IMR-90 (cell line): ENCODE results near the gene RNF149. TPM values are rescaled to one million over a fixed set of nuclear protein-coding genes. Genes with fewer than 3 reads are reported as not detected.

Source experiments
- ATAC-seq: fragments of 200-7000 bp; cut with Tn5 transposase; 2 replicates; pipeline ENCODE4 v1.9.1; 2020; ENCODE audit warnings: low read depth, mild to moderate bottlenecking, moderate library complexity
- BruUV-seq: library from RNA; stranded (reverse); fragments of 400-500 nt; replicated peaks from 2 replicates; lab custom pipeline; 2021; lab: Mats Ljungman, UMichigan
- CTCF ChIA-PET: fragments of 300-600 bp; formaldehyde crosslinking; extraction: SDS; loops from one replicate; lab custom pipeline; 2021; ENCODE audit warnings: antibody characterized with exemption; lab: Yijun Ruan, JAX
- POLR2A ChIA-PET: fragments of 300-600 bp; sonication (Branson Sonifier 250); formaldehyde crosslinking; loops from one replicate; lab custom pipeline; 2022; ENCODE audit warnings: antibody characterized with exemption; ENCODE audit not compliant: unreplicated experiment; lab: Charles Lee
- DNase-seq: peaks from one replicate; pipeline ENCODE4 v3.0.0; 2013
- H2AFZ ChIP-seq: replicated peaks from 2 replicates; pipeline ENCODE3; 2013; ENCODE audit warnings: low read length, mild to moderate bottlenecking; ENCODE audit not compliant: poor library complexity
- H2AK5ac ChIP-seq: 2 replicates; pipeline ENCODE4 v1.6.1; 2013; ENCODE audit warnings: low read depth, low read length, inconsistent platforms
- H2AK9ac ChIP-seq: replicated peaks from 2 replicates; pipeline ENCODE3; 2013; ENCODE audit warnings: mild to moderate bottlenecking, low read depth, low read length, moderate library complexity; ENCODE audit not compliant: poor library complexity
- H2BK120ac ChIP-seq: 2 replicates; pipeline ENCODE4 v1.6.1; 2013; ENCODE audit warnings: low read depth, low read length, inconsistent platforms
- H2BK15ac ChIP-seq: 3 replicates; pipeline ENCODE4 v1.6.1; 2013; ENCODE audit warnings: low read depth, low read length, inconsistent platforms
- H2BK20ac ChIP-seq: 2 replicates; pipeline ENCODE4 v1.6.1; 2013; ENCODE audit warnings: low read depth, mild to moderate bottlenecking, inconsistent platforms, low read length, moderate library complexity
- H2BK5ac ChIP-seq: 2 replicates; pipeline ENCODE4 v1.6.1; 2013; ENCODE audit warnings: mild to moderate bottlenecking, low read depth, low read length, inconsistent platforms; ENCODE audit not compliant: poor library complexity, severe bottlenecking
- H3K14ac ChIP-seq: replicated peaks from 2 replicates; pipeline ENCODE4 v1.6.1; 2013; ENCODE audit warnings: low read depth, low read length, inconsistent platforms
- H3K18ac ChIP-seq: 2 replicates; pipeline ENCODE4 v1.6.1; 2013; ENCODE audit warnings: low read depth, low read length, control low read depth
- H3K23ac ChIP-seq: 2 replicates; pipeline ENCODE4 v1.6.1; 2013; ENCODE audit warnings: low read depth, low read length, inconsistent platforms
- H3K27ac ChIP-seq: 2 replicates; pipeline ENCODE4 v1.5.1; 2013; ENCODE audit warnings: mild to moderate bottlenecking, control low read depth, low read length; ENCODE audit not compliant: insufficient read depth
- H3K27me3 ChIP-seq: 2 replicates; pipeline ENCODE4 v1.6.1; 2013; ENCODE audit warnings: low read length; ENCODE audit not compliant: control insufficient read depth, insufficient read depth
- H3K36me3 ChIP-seq: 2 replicates; pipeline ENCODE4 v1.6.1; 2013; ENCODE audit warnings: low read length, mixed read lengths; ENCODE audit not compliant: control insufficient read depth, insufficient read depth
- H3K4ac ChIP-seq: 2 replicates; pipeline ENCODE4 v1.6.1; 2013; ENCODE audit warnings: low read depth, low read length, inconsistent platforms
- H3K4me1 ChIP-seq: 2 replicates; pipeline ENCODE4 v1.6.1; 2013; ENCODE audit warnings: low read length, mixed read lengths; ENCODE audit not compliant: control insufficient read depth, insufficient read depth
- H3K4me2 ChIP-seq: 2 replicates; pipeline ENCODE4 v1.6.1; 2013; ENCODE audit warnings: low read depth, mild to moderate bottlenecking, control low read depth, low read length, moderate library complexity
- H3K4me3 ChIP-seq: 2 replicates; pipeline ENCODE4 v1.5.1; 2013; ENCODE audit warnings: low read depth, mild to moderate bottlenecking, control low read depth, low read length, moderate library complexity; ENCODE audit not compliant: insufficient read depth
- H3K56ac ChIP-seq: 2 replicates; pipeline ENCODE4 v1.6.1; 2013; ENCODE audit warnings: low read length, inconsistent platforms; ENCODE audit not compliant: insufficient read depth; ENCODE audit errors: extremely low read depth
- H3K79me1 ChIP-seq, 2 experiments: 2 replicates each; pipeline ENCODE4 v1.6.1; 2013; ENCODE audit warnings: low read length in 2 of 2, inconsistent platforms in 1 of 2, low read depth in 1 of 2
- H3K9ac ChIP-seq: 2 replicates; pipeline ENCODE4 v1.6.1; 2013; ENCODE audit warnings: low read depth, low read length, control low read depth
- H3K9me1 ChIP-seq: 2 replicates; pipeline ENCODE4 v1.6.1; 2013; ENCODE audit warnings: low read length, inconsistent platforms; ENCODE audit not compliant: insufficient read depth
- H3K9me3 ChIP-seq: 2 replicates; pipeline ENCODE4 v1.6.1; 2013; ENCODE audit warnings: low read length; ENCODE audit not compliant: control insufficient read depth, insufficient read depth
- H4K20me1 ChIP-seq: 2 replicates; pipeline ENCODE4 v1.6.1; 2013; ENCODE audit warnings: low read length, inconsistent platforms; ENCODE audit not compliant: insufficient read depth
- H4K5ac ChIP-seq: 2 replicates; pipeline ENCODE4 v1.6.1; 2013; ENCODE audit warnings: mild to moderate bottlenecking, low read depth, low read length, control low read depth
- H4K8ac ChIP-seq, 2 experiments: 2 replicates each; pipeline ENCODE4 v1.6.1; 2013; ENCODE audit warnings: low read depth in 2 of 2, low read length in 2 of 2, control low read depth in 1 of 2, inconsistent platforms in 1 of 2
- H4K91ac ChIP-seq: 2 replicates; pipeline ENCODE4 v1.6.1; 2013; ENCODE audit warnings: low read depth, low read length, inconsistent platforms; ENCODE audit not compliant: insufficient read depth
- BHLHE40 ChIP-seq: fragments of 150-350 bp; IDR thresholded peaks from 2 replicates; pipeline ENCODE4 v1.6.1; 2016; ENCODE audit warnings: mild to moderate bottlenecking, low read depth, low read length
- CEBPB ChIP-seq: IDR thresholded peaks from 2 replicates; pipeline ENCODE4 v1.6.1; 2012; ENCODE audit warnings: low read depth, low read length, improper control_type of control experiment
- CHD1 ChIP-seq: IDR thresholded peaks from 2 replicates; pipeline ENCODE4 v1.6.1; 2012; ENCODE audit warnings: low read depth, low read length, improper control_type of control experiment
- CTCF ChIP-seq: conservative IDR thresholded peaks from 2 replicates; pipeline ENCODE4 v1.5.1; 2012; ENCODE audit warnings: mild to moderate bottlenecking, low read depth, low read length, improper control_type of control experiment
- FOS ChIP-seq: fragments of 150-350 bp; IDR thresholded peaks from 2 replicates; pipeline ENCODE4 v1.6.1; 2016; ENCODE audit warnings: low read depth, low read length
- MAFK ChIP-seq: IDR thresholded peaks from 2 replicates; pipeline ENCODE4 v1.6.1; 2012; ENCODE audit warnings: low read depth, low read length, improper control_type of control experiment
- MAZ ChIP-seq: IDR thresholded peaks from 2 replicates; pipeline ENCODE4 v1.6.1; 2012; ENCODE audit warnings: low read depth, mild to moderate bottlenecking, low read length, improper control_type of control experiment, moderate library complexity, borderline replicate concordance
- MXI1 ChIP-seq: IDR thresholded peaks from 2 replicates; pipeline ENCODE4 v1.6.1; 2012; ENCODE audit warnings: low read depth, mild to moderate bottlenecking, low read length, moderate library complexity, borderline replicate concordance
- NFE2L2 ChIP-seq: fragments of 150-350 bp; IDR thresholded peaks from 2 replicates; pipeline ENCODE4 v1.6.1; 2016; ENCODE audit warnings: low read depth, mild to moderate bottlenecking, low read length
- POLR2A ChIP-seq: IDR thresholded peaks from 2 replicates; pipeline ENCODE4 v1.6.1; 2012; ENCODE audit warnings: mild to moderate bottlenecking, low read depth, low read length
- RAD21 ChIP-seq: IDR thresholded peaks from 2 replicates; pipeline ENCODE4 v1.6.1; 2012; ENCODE audit warnings: low read length, improper control_type of control experiment
- RCOR1 ChIP-seq: IDR thresholded peaks from 2 replicates; pipeline ENCODE4 v1.6.1; 2012; ENCODE audit warnings: mild to moderate bottlenecking, low read length, improper control_type of control experiment; ENCODE audit not compliant: insufficient replicate concordance
- RFX5 ChIP-seq: IDR thresholded peaks from 2 replicates; pipeline ENCODE4 v1.8.0; 2012; ENCODE audit warnings: low read depth, mild to moderate bottlenecking, low read length, moderate library complexity
- SMC3 ChIP-seq: fragments of 150-350 bp; IDR thresholded peaks from 2 replicates; pipeline ENCODE4 v1.6.1; 2016; ENCODE audit warnings: low read depth, mild to moderate bottlenecking, antibody characterized with exemption, low read length, moderate library complexity
- WGBS, 2 experiments: methylation state at CpG; one replicate each; pipeline versions ENCODE4 v1.1.5 to v1.1.7; 2013; ENCODE audit warnings: missing lambda C conversion rate in 2 of 2; ENCODE audit not compliant: insufficient read length in 1 of 2; ENCODE audit errors: extremely low coverage in 2 of 2; 5-methylcytosine and 5-hydroxymethylcytosine counted together
- dilution Hi-C: fragments of 300-500 bp; cut with HindIII; formaldehyde crosslinking; loops from one replicate; pipeline ENCODE4 v1.14.3; 2018; ENCODE audit warnings: low sequenced_read_pairs; ENCODE audit not compliant: unreplicated experiment
- in situ Hi-C: fragments of 300-500 bp; cut with MboI; formaldehyde crosslinking; loops from 3 replicates; pipeline ENCODE4 v1.14.3; 2019; ENCODE audit warnings: low sequenced_read_pairs, inconsistent platforms, mixed read lengths
- intact Hi-C: fragments of 100-400 bp; cut with micrococcal nuclease; formaldehyde crosslinking; loops from 2 replicates; pipeline ENCODE4 v1.10.0; 2022
- polyA plus RNA-seq, 3 experiments: library from polyadenylated mRNA; depleted of rRNA; stranded (reverse); fragments of >200 nt; gene quantifications; 2 replicates each; pipeline ENCODE4 v1.2.3, GENCODE V29; 2012; ENCODE audit warnings: low replicate concordance in 1 of 3
- total RNA-seq: library from RNA; depleted of rRNA; stranded (reverse); fragments of >200 nt; gene quantifications from 2 replicates; pipeline ENCODE4 v1.2.3, GENCODE V29; 2012
- TF ChIP-seq, protein P1 (sequence below): fragments of 150-350 bp; IDR thresholded peaks from 2 replicates; pipeline ENCODE4 v1.6.1; 2016; ENCODE audit warnings: low read depth, mild to moderate bottlenecking, low read length, moderate library complexity, borderline replicate concordance
- TF ChIP-seq, protein P2 (sequence below): fragments of 150-350 bp; IDR thresholded peaks from 2 replicates; pipeline ENCODE4 v1.6.1; 2017; ENCODE audit warnings: mild to moderate bottlenecking, antibody characterized with exemption, low read length, low read depth

RNF149 gene
- total and polyA plus RNA-seq, 2 of the 4 experiments (the other 2 are of a cell fraction), result 14.5 to 18.6 TPM

- H2AK5ac ChIP-seq, result no peak overlapping the region
- no peak overlapping the region for H3K9ac ChIP-seq
- H3K9me1 ChIP-seq, result peaks cover 9% of the 10 kb centered on the region
- H3K36me3 ChIP-seq, result peaks cover 27% of the 10 kb centered on the region
- H2AFZ ChIP-seq, result no peak overlapping the region
- H2BK120ac ChIP-seq, result no peak overlapping the region
- dilution Hi-C loops (no loop called here), intact Hi-C loops (no loop called here), in situ Hi-C loops (no loop called here)
- peaks cover 20 to 29% of the 10 kb centered on the region in 2 experiments; a peak in 3 of 4 replicates for H3K79me1 ChIP-seq
- H2BK5ac ChIP-seq, result no peak overlapping the region
- H3K27me3 ChIP-seq, result no peaks in the 10 kb centered on the region
- TF ChIP-seq, protein P1, sequence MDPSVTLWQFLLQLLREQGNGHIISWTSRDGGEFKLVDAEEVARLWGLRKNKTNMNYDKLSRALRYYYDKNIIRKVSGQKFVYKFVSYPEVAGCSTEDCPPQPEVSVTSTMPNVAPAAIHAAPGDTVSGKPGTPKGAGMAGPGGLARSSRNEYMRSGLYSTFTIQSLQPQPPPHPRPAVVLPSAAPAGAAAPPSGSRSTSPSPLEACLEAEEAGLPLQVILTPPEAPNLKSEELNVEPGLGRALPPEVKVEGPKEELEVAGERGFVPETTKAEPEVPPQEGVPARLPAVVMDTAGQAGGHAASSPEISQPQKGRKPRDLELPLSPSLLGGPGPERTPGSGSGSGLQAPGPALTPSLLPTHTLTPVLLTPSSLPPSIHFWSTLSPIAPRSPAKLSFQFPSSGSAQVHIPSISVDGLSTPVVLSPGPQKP, result no peak
- no peak for TF ChIP-seq RFX5
- TF ChIP-seq FOS, result no peak
- no peak for TF ChIP-seq MXI1
- no peak for TF ChIP-seq SMC3
- TF ChIP-seq RAD21, result no peak
- TF ChIP-seq CTCF, result no peak
- no peak for TF ChIP-seq MAFK
- TF ChIP-seq CEBPB, result no peak
- TF ChIP-seq POLR2A, result no peak
- TF ChIP-seq MAZ, result no peak
- TF ChIP-seq, protein P2, sequence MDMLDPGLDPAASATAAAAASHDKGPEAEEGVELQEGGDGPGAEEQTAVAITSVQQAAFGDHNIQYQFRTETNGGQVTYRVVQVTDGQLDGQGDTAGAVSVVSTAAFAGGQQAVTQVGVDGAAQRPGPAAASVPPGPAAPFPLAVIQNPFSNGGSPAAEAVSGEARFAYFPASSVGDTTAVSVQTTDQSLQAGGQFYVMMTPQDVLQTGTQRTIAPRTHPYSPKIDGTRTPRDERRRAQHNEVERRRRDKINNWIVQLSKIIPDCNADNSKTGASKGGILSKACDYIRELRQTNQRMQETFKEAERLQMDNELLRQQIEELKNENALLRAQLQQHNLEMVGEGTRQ, result no peak
- TF ChIP-seq CHD1, result no peak
- TF ChIP-seq RCOR1, result no peak
- TF ChIP-seq BHLHE40, result no peak
- no peak for TF ChIP-seq NFE2L2
- H3K14ac ChIP-seq, result no peak overlapping the region
- H3K23ac ChIP-seq, result no peak overlapping the region
- no peak for ATAC-seq
- no TSS peak for BruUV-seq
- DNase-seq, result no peak
- H4K8ac ChIP-seq, result no peak overlapping the region
- H3K4me2 ChIP-seq, result no peak overlapping the region
- ChIA-PET POLR2A (no interaction called here), CTCF (no interaction called here)
- no peaks in the 10 kb centered on the region for H3K9me3 ChIP-seq
- no peaks in the 10 kb centered on the region; the same call in 1 of the 2 replicates for H4K20me1 ChIP-seq
- no peak overlapping the region for H4K5ac ChIP-seq
- WGBS, 2 experiments, result no CpG with 5 or more reads among the region's 6 CpGs
- H2BK15ac ChIP-seq, result no peak overlapping the region
- H3K27ac ChIP-seq, result no peak overlapping the region
- no peak overlapping the region for H2BK20ac ChIP-seq
- H3K18ac ChIP-seq, result no peak overlapping the region
- H2AK9ac ChIP-seq, result no peak overlapping the region
- H4K91ac ChIP-seq, result no peak overlapping the region
- no peak overlapping the region for H3K56ac ChIP-seq
- no peaks in the 10 kb centered on the region for H3K4me1 ChIP-seq
- no peak overlapping the region for H3K4me3 ChIP-seq
- no peak overlapping the region for H3K4ac ChIP-seq
Observed at GRCh38 chr2:101286684-101287083, 21.8 kb downstream of the RNF149 start.
